Muscle of arm (tissue), 12 donors: ENCODE results near the gene FRA10AC1. TPM values are rescaled to one million over a fixed set of nuclear protein-coding genes. Genes with fewer than 3 reads are reported as not detected.
"Not testable (repeated sequence)": the region's sequence is repeated elsewhere in the genome, so short reads cannot be mapped to it uniquely, and the experiment has no call there.

Experiments used
- DNase-seq: peaks from one replicate; pipeline ENCODE4 v3.0.0-alpha.2; 2013
- polyA plus RNA-seq, 12 donors: library from polyadenylated mRNA; unstranded; fragments of 120-200 nt; gene quantifications; one replicate each; pipeline ENCODE4 v1.2.1, GENCODE V29; 2013; ENCODE audit not compliant: insufficient read length in 12 of 12

FRA10AC1 gene
- polyA plus RNA-seq, 12 donors = 20.8 to 46.2 (median 28.2) TPM; not detected in 1

GRCh38 chr10:93710333-93710909 lies 8.0 kb upstream of the FRA10AC1 start:
- no peak for DNase-seq

GRCh38 chr10:93707623-93708022 lies 5.2 kb upstream of the FRA10AC1 start:
- DNase-seq = no peak

- DNase-seq = no peak
These were observed 2.1 kb upstream of the FRA10AC1 start for GRCh38 chr10:93704451-93704850.

GRCh38 chr10:93703841-93704240 lies 1.4 kb upstream of the FRA10AC1 start:
- no peak for DNase-seq

- DNase-seq = no peak
These were observed 674 bp upstream of the FRA10AC1 start for GRCh38 chr10:93703066-93703465.

- DNase-seq = no peak
These were observed 554 bp downstream of the FRA10AC1 start for GRCh38 chr10:93701866-93702209.

GRCh38 chr10:93697207-93697606 lies 5.2 kb downstream of the FRA10AC1 start:
- DNase-seq = no peak

GRCh38 chr10:93696582-93696981 lies 5.8 kb downstream of the FRA10AC1 start:
- DNase-seq = not testable (repeated sequence)

- no peak for DNase-seq
These were observed 6.7 kb downstream of the FRA10AC1 start for GRCh38 chr10:93695740-93696139.

- no peak for DNase-seq
These were observed 14.7 kb downstream of the FRA10AC1 start for GRCh38 chr10:93687737-93688136.

GRCh38 chr10:93680412-93681047 lies 21.9 kb downstream of the FRA10AC1 start:
- peak; percentile 31 for DNase-seq

- no peak for DNase-seq
These were observed 23.4 kb downstream of the FRA10AC1 start for GRCh38 chr10:93678805-93679587.

- DNase-seq = no peak
These were observed 24.0 kb downstream of the FRA10AC1 start for GRCh38 chr10:93678386-93678785.

GRCh38 chr10:93673791-93674190 lies 28.6 kb downstream of the FRA10AC1 start:
- DNase-seq = no peak

GRCh38 chr10:93672890-93673289 lies 29.5 kb downstream of the FRA10AC1 start:
- DNase-seq = no peak

- no peak for DNase-seq
These were observed 30.2 kb downstream of the FRA10AC1 start for GRCh38 chr10:93672022-93672678.

GRCh38 chr10:93671042-93671441 lies 31.4 kb downstream of the FRA10AC1 start:
- no peak for DNase-seq

- no peak for DNase-seq
These were observed 32.0 kb downstream of the FRA10AC1 start for GRCh38 chr10:93670372-93670771.

GRCh38 chr10:93667795-93668194 lies 34.6 kb downstream of the FRA10AC1 start:
- no peak for DNase-seq

- DNase-seq = no peak
These were observed 36.4 kb downstream of the FRA10AC1 start for GRCh38 chr10:93666030-93666429.

- DNase-seq = no peak
These were observed 44.6 kb downstream of the FRA10AC1 start for GRCh38 chr10:93657757-93658156.

GRCh38 chr10:93656155-93656554 lies 46.2 kb downstream of the FRA10AC1 start:
- no peak for DNase-seq

- DNase-seq = no peak
These were observed 48.2 kb downstream of the FRA10AC1 start for GRCh38 chr10:93654201-93654600.
